Ovary (tissue), 9 donors: Measurements from ENCODE around the gene CLRN1. TPM values are rescaled to one million over a fixed set of nuclear protein-coding genes. Genes with fewer than 3 reads are reported as not detected.

Source experiments
- DNase-seq, 5 donors: peaks; one replicate each; pipeline ENCODE4 v3.0.0-alpha.2; 2019 to 2020
- H3K27ac ChIP-seq, 2 donors: fragments of 200-600 bp; one replicate each; pipeline versions ENCODE4 v1.5.1 to v1.8.0; 2019 to 2022
- H3K27me3 ChIP-seq: fragments of 200-600 bp; one replicate; pipeline ENCODE4 v1.8.0; 2022
- H3K36me3 ChIP-seq: fragments of 200-600 bp; sonication (generic); one replicate; pipeline ENCODE4 v1.5.1; 2019
- H3K4me1 ChIP-seq: one replicate; pipeline ENCODE4 v1.8.1; 2013; ENCODE audit warnings: mild to moderate bottlenecking, moderate library complexity; ENCODE audit not compliant: insufficient read depth
- H3K4me3 ChIP-seq: fragments of 200-600 bp; sonication (generic); one replicate; pipeline ENCODE4 v1.5.1; 2017
- H3K9me3 ChIP-seq, 2 donors: fragments of 200-600 bp in 1 of 2; sonication (generic) in 1 of 2; one replicate each; pipeline versions ENCODE4 v1.5.1 to v1.8.1; 2013 to 2019; ENCODE audit warnings: mild to moderate bottlenecking in 1 of 2, moderate library complexity in 1 of 2
- EP300 ChIP-seq: sonication (generic); formaldehyde crosslinking; IDR thresholded peaks from one replicate; pipeline ENCODE4 v1.6.1; 2017; ENCODE audit warnings: antibody characterized with exemption
- POLR2A ChIP-seq: fragments of 450-650 bp; IDR thresholded peaks from one replicate; pipeline ENCODE4 v1.6.1; 2017; ENCODE audit warnings: antibody characterized with exemption, mild to moderate bottlenecking, moderate library complexity
- WGBS, 3 donors: extraction: QIAGEN DNeasy Blood & Tissue Kit in 1 of 3; methylation state at CpG; one replicate each; pipeline versions ENCODE4 v1.1.5 to v1.1.7; 2013 to 2017; 5-methylcytosine and 5-hydroxymethylcytosine counted together
- intact Hi-C, 4 donors: fragments of 100-400 bp; cut with DNase I; formaldehyde crosslinking; loops; one replicate each; pipeline versions ENCODE4 v1.11.0 to v1.15.1; 2022 to 2023
- polyA plus RNA-seq, 2 donors: library from polyadenylated mRNA; stranded (reverse); fragments of 200-250 nt in 1 of 2; fragments of 350-450 nt in 1 of 2; fragmentation: Illumina TruSeq in 1 of 2; extraction: RNeasy Lipid Tissue Mini Kit (QIAGEN cat#74804) in 1 of 2; gene quantifications; one replicate each; pipeline ENCODE4 v1.2.3, GENCODE V29; 2013 to 2014
- total RNA-seq, 7 donors: library from RNA; depleted of rRNA in 2 of 7; stranded (reverse); fragments of >200 nt in 2 of 7; fragmentation: NEBNext Ultra II Directional in 3 of 7; extraction: Animal tissue kit (Norgen Biotek cat#: 25700) in 3 of 7; gene quantifications; one replicate each; pipeline versions ENCODE4 v1.1.0 to v1.2.4, GENCODE V29; 2016 to 2023
- TF ChIP-seq, protein P1 (sequence below), 3 donors: fragments of 450-650 bp in 2 of 3; fragments of 200-600 bp in 1 of 3; IDR thresholded peaks; one replicate each; pipeline versions ENCODE4 v1.5.1 to v1.8.0; 2016 to 2022; ENCODE audit warnings: antibody characterized with exemption in 3 of 3, mild to moderate bottlenecking in 1 of 3
- donor health status: DM: no; HTN: no; CAD: no; lungs with moderate emphysema.
- donor health status: DM: no; HTN: no; CAD: no.
- donor health status: Bipolar disorder and iron deficiency.
- donor health status: DM: yes; HTN: yes; CAD: no.
- donor health status: DM: no; HTN: no; CAD: no.
- donor health status: DM: yes; HTN: yes; CAD: no.

The CLRN1 gene
- total and polyA plus RNA-seq, 9 donors: not detected

DNA sequence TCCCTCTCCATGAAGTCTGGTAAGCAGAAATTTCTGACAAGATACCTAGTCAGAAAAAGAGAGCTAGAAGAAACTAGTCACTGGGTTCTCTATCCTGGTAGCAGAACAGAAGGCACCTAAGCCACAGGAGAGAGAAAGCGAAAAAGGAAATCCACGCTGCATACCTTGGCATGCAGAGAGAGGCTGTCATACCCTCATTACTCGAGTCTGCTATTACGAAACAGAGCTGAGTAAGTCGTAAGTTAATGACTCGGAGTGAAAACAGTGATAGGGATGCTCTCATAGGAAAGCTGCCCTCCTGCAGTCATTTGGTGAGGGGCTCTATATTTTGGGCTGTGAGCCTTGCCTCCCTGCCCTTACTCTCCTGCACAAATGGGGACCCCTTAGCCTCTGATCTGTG, 16.2 kb downstream of the CLRN1 start:
- DNase-seq: no peak
- WGBS, 3 donors: 45 to 58% (median 49%) methylated on average over 6 of the region's 6 CpGs

DNA sequence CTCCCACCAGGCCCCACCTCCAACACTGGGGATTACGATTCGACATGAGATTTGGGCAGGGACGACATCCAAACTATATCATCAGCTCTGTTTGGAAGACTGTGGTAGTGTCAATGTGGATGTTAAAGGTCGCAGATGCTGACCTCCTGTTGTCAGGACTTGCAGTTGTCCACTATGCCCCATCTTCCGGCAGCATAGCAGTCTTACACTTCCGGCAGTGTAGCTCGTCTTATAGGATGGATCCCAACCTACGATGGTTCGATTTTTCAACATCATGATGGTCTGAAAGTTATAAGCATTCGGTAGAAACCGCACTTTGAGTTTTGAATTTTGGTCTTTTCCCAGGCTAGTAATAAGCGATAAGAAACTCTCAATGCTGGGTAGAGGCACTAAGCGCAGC, 20.6 kb downstream of the CLRN1 start:
- WGBS, 3 donors: 92 to 97% (median 96%) methylated on average over 13 of the region's 13 CpGs
- H3K27me3 ChIP-seq: no peaks in the 10 kb centered on the region
- no peak for DNase-seq
- intact Hi-C loops: no loop called here
- no peak overlapping the region for H3K4me3 ChIP-seq
- H3K36me3 ChIP-seq: no peaks in the 10 kb centered on the region
- no peaks in the 10 kb centered on the region for H3K4me1 ChIP-seq
- H3K27ac ChIP-seq: no peak overlapping the region
- TF ChIP-seq POLR2A (no peak), EP300 (no peak)
- TF ChIP-seq, protein P1, sequence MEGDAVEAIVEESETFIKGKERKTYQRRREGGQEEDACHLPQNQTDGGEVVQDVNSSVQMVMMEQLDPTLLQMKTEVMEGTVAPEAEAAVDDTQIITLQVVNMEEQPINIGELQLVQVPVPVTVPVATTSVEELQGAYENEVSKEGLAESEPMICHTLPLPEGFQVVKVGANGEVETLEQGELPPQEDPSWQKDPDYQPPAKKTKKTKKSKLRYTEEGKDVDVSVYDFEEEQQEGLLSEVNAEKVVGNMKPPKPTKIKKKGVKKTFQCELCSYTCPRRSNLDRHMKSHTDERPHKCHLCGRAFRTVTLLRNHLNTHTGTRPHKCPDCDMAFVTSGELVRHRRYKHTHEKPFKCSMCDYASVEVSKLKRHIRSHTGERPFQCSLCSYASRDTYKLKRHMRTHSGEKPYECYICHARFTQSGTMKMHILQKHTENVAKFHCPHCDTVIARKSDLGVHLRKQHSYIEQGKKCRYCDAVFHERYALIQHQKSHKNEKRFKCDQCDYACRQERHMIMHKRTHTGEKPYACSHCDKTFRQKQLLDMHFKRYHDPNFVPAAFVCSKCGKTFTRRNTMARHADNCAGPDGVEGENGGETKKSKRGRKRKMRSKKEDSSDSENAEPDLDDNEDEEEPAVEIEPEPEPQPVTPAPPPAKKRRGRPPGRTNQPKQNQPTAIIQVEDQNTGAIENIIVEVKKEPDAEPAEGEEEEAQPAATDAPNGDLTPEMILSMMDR (IDR thresholded peaks at IDR 0.05): no peak
- no peaks in the 10 kb centered on the region for H3K9me3 ChIP-seq

More for the DNA sequence above, 16.2 kb downstream of the CLRN1 start:
- Histone ChIP-seq H3K36me3 (no peaks in the 10 kb centered on the region), H3K9me3 (no peaks in the 10 kb centered on the region), H3K27me3 (no peaks in the 10 kb centered on the region), H3K4me1 (no peaks in the 10 kb centered on the region), H3K27ac (no peak overlapping the region), H3K4me3 (no peak overlapping the region)
- TF ChIP-seq, protein P1 (IDR thresholded peaks at IDR 0.05): no peak
- TF ChIP-seq EP300 (no peak), POLR2A (no peak)
- intact Hi-C loops: no loop called here

DNA sequence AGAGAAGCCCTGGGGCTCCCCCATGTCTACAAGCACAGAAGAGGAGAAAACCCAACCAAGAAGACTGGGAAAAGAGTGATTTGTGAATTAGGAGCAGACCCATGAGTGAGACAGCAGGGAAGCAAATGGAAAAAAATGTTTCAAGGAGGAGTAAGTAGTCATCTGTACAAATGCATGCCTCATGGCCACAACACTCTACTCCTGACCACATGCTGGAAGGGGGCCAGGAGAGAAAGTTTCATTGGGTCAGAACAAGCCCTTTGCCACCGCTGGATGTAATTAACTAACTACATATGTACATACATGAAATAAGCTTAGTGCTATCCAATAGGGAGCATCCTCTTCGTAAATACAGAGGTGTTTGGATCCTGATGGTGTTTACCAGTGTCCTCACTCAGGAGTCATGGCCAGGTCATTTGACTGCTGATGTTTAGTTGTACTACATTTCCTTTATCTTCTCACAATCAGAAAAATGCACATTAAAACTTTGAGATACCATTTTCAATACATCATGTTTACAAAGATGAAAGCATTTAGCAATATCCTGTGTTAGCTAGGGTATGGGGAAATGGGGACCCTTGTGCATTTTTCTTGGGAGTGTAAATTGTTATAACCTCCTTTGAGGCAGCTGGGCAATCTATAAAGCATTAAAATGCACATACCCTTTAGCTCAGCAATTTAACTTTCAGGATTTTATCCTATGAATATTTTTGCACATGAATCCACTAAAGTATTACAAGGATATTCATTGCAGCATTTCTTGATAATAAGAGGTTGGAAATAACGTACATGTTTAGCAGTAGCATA, 27.1 kb downstream of the CLRN1 start:
- Histone ChIP-seq H3K27ac (no peak overlapping the region), H3K4me1 (no peaks in the 10 kb centered on the region), H3K4me3 (no peak overlapping the region), H3K36me3 (no peaks in the 10 kb centered on the region), H3K27me3 (no peaks in the 10 kb centered on the region), H3K9me3 (no peaks in the 10 kb centered on the region)
- TF ChIP-seq, protein P1 (IDR thresholded peaks at IDR 0.05): no peak
- no peak for TF ChIP-seq POLR2A
- no peak for TF ChIP-seq EP300
- intact Hi-C loops: no loop called here
- no peak for DNase-seq
- 52 to 67% (median 56%) methylated on average over 3 of the region's 3 CpGs for WGBS, 3 donors

DNA sequence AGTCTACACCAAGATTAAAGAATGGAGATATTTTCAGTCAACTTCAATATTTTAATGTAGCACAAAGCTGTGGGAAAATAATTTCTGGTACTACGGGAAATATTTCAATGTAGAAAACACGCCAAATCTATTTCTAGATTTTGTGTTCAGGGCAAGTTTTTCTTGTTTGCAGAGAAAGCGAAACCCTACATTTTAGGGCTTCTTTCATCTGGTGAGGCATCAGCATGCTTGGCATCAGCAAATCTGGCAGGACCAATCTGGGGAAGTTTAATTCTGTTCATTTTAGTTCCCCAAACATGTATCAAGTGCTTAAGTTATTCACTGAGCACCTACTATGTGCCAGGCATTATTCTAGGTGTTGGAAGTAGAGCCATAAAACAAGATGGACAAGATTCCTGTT, 30.3 kb downstream of the CLRN1 start:
- no peaks in the 10 kb centered on the region for H3K9me3 ChIP-seq
- intact Hi-C loops: no loop called here
- TF ChIP-seq, protein P1 (IDR thresholded peaks at IDR 0.05): no peak
- TF ChIP-seq EP300: no peak
- TF ChIP-seq POLR2A: no peak
- H3K4me3 ChIP-seq: no peak overlapping the region
- no peak overlapping the region for H3K27ac ChIP-seq
- no peaks in the 10 kb centered on the region for H3K27me3 ChIP-seq
- 64 to 75% (median 66%) methylated on average over 3 of the region's 3 CpGs for WGBS, 3 donors
- H3K36me3 ChIP-seq: no peaks in the 10 kb centered on the region
- no peaks in the 10 kb centered on the region for H3K4me1 ChIP-seq
- DNase-seq: no peak
